ENCODE measurements around the gene TEAD1.

DNA sequence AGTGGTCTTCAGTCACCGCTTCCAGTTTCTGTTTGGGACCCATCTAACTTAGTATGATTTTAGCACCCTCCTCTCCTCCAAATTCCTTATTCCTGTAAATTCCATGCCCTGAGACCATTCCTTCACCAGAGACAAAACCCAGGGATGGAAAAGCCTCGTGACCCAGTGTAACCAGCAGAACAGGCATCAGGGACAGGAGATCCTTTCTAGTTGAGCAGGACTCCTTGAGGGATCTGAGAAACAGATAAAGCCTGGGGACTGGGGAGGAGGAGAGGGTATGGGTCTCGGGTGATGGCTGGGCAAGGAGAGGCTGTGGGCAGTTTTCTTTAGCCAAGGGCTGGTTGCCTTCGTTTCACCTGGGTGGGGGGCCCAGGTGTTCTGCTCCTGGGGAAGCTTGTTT is 40.9 kb downstream of the TEAD1 start:
- TF ChIP-seq, protein P1, sequence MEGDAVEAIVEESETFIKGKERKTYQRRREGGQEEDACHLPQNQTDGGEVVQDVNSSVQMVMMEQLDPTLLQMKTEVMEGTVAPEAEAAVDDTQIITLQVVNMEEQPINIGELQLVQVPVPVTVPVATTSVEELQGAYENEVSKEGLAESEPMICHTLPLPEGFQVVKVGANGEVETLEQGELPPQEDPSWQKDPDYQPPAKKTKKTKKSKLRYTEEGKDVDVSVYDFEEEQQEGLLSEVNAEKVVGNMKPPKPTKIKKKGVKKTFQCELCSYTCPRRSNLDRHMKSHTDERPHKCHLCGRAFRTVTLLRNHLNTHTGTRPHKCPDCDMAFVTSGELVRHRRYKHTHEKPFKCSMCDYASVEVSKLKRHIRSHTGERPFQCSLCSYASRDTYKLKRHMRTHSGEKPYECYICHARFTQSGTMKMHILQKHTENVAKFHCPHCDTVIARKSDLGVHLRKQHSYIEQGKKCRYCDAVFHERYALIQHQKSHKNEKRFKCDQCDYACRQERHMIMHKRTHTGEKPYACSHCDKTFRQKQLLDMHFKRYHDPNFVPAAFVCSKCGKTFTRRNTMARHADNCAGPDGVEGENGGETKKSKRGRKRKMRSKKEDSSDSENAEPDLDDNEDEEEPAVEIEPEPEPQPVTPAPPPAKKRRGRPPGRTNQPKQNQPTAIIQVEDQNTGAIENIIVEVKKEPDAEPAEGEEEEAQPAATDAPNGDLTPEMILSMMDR (conservative IDR thresholded peaks at IDR 0.05 in 1 of 2, IDR thresholded peaks at IDR 0.05 in 1 of 2; ENCODE audit: low read depth in 1 of 2, low read length in 2 of 2): no peak
- no peak for TF ChIP-seq EZH2 (IDR thresholded peaks at IDR 0.05; ENCODE audit: low read length, missing control alignments)

Measured in fibroblast of lung (primary cell).